HG02623 (cell line): Measurements from ENCODE around the gene SENP1.
"Not testable (repeated sequence)": the region's sequence is repeated elsewhere in the genome, so short reads cannot be mapped to it uniquely, and the experiment has no call there.

Source experiments
- ATAC-seq: cut with Tn5 transposase; IDR thresholded peaks from one replicate; pipeline ENCODE4 v1.9.1; 2021; ENCODE audit warnings: moderate library complexity; ENCODE audit not compliant: unreplicated experiment

SENP1 gene

DNA sequence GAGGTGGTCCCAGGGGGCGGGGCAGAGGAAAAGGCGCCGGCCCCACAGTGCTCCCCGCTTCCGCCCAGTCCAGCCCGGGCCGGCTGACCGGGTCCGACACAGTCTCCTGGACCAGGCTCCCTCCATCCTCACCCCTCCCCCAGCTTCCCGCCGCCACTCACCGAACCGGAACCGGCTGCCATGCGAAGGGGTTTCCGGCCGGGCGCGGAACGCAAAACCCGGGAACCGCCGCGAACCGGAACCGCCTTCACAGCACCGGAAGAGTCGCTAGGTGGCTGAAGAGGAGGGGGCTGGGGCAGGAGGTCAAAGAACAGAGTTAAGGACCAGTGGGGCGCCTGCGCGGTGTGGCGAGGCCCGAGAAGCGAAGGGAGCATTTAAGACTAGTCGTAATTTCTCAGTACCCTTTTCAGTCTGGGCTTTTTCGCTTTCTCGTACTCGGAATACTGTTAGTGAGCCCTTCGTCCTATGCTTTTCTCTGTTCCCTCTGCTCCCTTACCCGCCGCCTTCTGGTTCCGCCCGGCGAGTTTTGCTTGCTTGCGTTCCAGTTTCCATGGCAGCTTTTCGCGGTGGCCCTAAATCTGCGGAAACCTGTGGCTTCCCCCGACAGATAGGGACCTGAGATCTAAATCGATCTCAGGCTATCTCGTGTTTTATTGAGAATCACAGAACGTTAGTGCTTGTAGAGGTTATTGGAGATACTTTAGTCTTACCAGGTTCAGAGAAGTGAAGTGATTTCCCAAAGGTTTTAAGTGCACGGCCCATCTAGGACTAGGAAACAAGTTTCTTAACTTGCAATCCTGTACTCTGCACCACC, at the start of gene SENP1:
SENP1 (minus strand) TSS at position 213 of the 814 bp plus-strand sequence. CDS start 4,607 bp downstream, outside the sequence.
- peak; percentile 61 for ATAC-seq

DNA sequence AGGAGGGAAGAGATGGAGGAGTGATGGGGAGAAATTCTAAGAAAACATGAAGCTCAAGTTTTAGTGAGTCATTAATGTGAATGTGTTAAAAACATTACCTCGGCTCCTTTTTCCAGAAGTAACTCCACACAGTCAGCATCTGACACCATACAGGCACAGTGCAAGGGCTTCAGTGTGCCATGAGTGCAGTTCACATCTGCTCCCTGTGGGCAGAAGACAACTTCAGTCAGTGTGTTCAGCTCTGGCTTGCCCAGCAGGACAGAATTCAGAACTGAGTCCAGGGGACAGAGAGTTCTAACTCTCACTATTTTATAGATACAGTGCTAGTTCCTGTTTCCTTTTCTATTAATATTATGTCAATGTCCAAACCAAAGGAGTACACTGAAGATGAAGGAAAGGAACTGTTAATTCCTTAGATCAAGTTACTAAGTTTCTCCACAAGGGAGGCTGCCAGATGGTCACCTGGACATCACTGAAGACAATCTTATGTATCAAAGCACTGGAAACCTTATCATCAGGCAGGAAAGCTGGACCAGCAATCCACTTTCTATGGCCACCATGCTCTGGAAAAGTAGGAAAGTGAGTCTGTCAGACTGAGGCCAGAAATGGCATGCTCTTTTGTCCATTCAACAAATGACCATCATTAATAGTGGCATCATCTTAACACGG, 45.4 kb upstream of the SENP1 start:
- no peak for ATAC-seq

DNA sequence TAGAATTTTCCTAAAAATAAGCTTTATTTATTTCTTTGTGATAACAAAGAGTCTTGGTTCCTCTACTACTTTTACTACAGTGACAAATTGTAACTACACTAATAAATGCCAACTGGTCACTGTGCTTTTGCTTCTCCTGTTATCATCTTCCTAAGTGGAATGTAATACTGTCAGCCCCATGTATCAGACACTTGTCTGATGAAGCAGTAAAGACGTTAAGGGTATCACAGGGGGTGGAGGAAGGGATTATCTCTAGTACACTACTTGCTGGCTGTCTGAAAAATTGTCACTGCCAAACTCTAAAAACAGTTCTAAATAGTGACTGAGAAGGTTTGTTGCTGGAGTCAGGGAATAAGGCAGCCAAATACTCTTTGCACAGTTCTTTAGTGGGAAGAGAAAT, 40.1 kb upstream of the SENP1 start:
- no peak for ATAC-seq

DNA sequence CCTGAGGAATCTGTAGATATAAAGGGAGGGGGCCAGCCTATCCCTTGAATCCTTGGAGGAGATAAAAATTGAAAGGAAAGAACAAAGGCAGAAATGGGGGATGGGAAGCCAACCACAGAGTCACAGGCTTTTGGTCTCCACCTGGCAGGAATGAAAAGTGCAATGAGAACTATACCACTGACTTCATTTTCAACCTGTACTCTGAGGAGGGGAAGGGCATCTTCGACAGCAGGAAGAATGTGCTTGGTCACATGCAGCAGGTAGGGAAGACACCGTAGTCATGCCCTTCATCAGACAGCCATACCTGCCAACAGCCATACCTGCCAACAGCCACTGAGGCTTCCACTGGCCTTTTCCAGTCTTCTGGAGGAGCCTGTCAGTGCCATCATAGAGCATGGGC, 38.0 kb upstream of the SENP1 start:
- no peak for ATAC-seq

DNA sequence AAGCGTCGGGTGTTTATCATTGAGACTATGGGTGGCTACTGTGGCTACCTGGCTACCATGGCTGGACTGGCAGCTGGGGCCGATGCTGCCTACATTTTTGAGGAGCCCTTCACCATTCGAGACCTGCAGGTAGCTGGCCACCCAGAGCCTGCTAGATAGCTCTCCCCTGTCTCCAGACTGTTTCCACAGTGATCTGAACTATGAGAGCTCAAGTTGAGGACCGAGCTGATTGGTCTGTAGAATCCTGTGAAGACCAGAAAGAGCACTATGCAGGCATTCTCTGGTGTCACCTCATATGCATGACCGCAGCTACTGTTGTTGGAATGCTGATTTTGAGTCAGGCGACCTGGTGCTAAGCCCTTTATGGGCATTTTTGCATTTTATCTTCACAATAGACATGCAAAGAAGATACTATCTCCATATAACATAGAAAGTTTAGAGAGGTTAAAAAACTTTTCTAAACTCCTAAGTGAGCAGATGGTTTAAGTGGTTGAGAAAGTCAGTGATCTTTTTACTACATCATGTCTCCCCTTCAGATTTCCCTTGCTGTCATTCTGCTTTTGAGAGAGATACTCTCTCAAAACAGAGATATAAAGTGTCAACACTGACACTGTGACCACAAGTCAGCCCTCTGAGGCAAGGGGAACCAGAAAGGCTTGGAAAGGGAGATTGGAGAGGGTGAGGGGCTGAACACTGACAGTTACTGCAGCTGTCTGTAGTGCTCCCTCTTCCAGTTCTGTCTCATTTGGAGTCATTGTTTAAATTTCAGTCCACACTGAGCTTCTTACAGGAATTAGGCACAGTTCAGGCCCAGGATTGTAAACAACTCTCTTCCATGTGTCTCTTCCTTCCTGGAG, 37.2 kb upstream of the SENP1 start:
- no peak for ATAC-seq

DNA sequence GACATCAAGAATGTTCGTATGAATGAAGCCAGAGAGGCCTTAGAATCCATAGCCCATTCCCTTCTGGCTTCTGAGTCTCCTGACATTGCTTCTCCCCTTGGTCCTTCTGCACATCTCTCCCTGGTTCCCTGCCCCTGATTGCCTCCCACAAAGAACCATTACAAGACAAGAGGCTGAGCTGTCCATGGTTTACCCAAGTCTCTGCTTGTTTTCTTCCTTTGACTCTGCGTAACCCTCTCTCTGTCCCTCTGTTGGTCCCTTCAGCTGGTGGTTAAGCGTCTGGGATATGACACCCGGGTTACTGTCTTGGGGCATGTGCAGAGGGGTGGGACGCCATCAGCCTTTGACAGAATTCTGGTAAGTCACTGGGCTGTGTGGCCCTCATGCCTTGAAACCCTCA, 29.1 kb upstream of the SENP1 start:
- no peak for ATAC-seq

DNA sequence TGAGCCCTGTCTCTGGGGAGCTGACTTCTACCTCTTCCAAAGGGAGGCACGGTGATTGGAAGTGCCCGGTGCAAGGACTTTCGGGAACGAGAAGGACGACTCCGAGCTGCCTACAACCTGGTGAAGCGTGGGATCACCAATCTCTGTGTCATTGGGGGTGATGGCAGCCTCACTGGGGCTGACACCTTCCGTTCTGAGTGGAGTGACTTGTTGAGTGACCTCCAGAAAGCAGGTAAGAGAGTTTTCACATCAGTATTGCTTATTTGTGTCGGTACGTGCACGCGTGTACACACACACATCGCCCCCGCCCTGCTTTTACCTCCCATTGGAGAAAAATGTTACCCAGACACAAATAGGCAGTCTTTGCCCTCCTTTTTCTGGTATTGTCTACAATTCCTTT, 26.9 kb upstream of the SENP1 start:
- ATAC-seq, result no peak

DNA sequence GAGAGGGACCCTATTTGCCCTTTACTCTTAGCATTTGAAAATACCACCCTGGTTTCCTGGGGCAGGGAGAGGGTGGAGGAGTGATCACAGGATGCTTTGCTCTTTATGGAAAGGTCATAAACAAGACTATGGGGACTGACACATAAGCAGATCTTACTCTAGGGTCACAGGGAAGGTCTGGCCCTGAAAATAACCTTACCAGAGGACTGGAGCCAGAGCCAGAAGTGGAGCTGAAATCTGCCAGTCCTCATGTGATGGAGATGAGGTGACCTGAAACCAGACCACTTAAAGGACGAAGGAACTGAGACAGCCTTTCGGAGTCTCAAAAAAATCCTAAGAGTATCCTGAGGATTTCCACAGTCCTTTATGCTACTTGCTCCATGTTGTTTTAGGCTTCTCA, 25.6 kb upstream of the SENP1 start:
- ATAC-seq, result no peak

DNA sequence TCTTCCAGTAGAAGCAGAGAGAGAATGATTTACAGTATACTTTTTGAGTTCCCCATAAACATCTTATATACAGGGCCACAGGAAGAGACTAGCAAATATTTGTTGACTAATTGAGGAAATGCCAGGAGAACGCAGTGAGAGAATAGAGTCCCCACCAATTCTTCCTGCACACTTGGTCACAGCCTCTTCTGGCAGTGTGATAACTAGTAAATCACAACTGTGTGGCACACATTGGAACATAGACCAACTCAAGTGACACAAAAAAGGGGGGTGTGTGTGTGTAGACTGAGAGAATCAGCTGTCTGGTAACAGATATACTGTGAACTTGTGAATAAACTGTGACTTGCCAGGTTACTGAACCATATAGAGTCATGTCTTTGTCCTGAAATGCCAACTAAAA, 23.5 kb upstream of the SENP1 start:
- no peak for ATAC-seq

DNA sequence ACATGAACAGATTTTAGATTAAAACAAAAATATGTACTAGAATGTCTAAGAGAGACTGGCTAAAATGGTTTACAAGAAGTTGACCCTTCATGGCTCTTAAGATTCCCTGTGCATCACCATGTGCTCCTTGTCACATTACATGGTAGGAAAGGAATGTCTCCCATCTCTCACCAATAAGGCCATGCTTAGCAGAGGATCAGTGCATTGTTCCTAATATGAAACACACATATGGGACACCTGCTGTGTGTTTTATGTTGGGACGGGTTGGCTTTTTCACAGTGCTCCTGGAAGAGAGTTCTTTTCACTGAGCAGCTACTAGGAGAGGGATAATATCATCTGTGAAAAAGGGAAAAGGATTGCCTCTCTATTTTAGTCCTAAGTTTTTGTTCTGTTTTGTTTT, 22.9 kb upstream of the SENP1 start:
- ATAC-seq, result no peak

DNA sequence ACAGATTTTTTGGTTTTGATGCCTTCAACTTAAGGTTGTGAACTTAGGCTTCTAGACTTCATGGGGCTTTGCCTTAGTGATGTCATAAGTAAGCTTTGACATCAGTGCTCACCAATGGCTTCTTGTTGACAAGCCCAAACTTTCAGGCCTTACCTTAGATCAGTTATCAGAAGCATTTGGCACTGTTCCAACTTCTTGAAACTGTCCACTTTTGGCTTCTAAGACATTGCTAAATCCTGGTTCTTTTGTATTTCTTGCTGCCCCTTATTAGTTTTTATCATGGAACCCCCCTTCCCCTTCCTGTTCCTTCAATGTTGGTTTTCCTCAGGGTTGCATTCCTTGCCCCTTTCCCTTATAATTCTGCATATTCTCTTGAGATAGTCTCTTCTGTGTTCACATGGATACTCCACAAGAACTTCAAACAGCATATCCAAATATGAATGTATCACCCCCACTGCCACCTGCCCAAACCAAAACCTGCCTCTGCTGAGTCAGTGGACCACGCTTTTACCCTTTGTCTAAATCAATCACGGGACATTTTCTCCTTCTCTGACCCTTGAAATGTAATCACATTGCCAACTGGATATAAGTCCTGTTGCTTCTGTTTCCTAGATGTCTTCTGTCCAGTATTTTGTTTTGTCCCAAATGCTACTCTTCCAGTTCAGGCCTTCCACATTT, 21.2 kb upstream of the SENP1 start:
- ATAC-seq, result no peak

DNA sequence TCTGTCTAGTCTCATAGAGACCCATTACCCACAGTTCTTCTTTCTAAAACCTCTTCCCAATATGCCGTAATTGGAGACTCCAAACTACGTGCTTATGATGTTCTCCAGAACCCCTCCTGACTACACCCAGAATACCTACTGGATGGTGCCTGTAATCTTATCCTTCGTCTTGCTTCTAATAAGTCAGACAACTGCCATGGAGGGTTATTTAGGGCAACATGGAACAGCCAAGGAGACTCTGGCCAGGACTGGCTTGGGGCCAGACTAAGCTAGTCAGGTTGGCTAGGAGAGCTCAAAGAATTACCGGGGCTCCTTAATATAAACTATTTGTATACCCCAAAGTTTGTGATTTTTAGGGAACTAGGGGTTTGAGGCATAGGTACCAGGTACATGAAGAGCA, 20.1 kb upstream of the SENP1 start:
- no peak for ATAC-seq

DNA sequence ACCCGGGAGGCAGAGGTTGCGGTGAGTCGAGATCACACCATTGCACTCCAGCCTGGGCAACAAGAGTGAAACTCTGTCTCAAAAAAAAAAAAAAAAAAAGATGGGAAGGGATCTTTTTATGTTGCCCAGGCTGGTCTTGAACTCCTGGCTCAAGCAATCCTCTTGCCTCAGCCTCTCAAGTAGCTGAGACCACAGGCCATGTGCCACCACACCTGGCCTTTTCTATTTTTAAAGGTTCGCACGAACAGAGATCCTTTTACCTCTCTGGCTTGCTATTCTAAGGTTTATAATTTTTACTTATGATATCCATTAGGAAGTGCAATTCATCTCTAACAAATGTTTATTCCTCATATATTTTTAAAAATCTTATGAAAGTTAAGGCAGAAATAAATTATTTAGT, 19.7 kb upstream of the SENP1 start:
- ATAC-seq, result not testable (repeated sequence)

DNA sequence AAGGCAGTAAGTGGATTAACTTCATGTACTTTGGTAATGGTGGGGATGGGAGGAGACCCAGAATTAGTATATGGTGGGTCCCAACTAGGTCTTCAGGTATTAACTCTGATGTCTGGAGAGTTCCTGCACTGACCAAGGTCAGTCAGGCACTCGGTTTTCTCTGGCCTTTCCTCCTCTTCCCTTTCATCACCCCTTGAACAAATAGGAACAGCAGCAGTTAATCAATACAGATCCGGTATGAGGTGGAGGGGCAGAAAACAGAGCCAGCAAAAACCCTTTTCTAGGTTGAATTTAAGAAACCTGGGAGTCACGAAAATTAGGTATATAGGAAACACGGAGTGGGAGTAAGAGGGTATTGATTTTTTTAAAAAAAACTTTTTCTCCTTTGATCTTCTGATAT, 17.3 kb upstream of the SENP1 start:
- ATAC-seq, result no peak

DNA sequence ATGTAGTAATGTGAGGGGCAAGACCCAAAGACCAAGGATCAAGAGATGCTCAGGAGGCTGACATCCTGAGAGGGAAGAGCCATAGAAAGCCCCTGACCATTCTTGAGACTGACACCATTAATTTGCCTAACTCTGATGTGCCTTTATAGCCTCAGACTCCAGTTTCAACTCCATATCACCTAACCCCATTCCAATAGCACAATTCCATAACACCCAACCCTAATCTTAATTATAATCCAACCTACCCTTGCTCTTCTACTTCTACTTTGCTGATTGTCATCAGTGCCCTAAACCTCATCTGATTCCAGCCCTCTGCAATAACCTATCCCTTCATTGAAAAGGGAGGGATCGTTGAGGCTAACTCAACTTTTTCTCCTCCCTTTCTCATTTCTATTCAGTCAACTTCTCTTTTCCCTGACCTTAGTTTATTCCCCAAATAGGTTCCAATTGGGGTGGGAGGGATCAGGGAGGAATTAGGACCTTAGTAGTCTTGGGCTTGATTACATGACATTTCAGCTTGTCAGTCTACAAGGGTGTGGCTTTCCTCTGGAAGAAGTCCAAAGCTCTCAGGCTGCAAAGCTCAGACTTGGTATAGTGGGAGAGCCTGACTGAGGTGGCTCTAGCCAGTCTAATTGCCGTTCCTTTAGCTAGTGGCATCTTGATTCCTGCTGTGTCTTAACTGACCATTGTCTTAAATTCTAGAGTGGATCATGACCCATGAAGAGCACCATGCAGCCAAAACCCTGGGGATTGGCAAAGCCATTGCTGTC, 16.4 kb upstream of the SENP1 start:
- ATAC-seq, result no peak

DNA sequence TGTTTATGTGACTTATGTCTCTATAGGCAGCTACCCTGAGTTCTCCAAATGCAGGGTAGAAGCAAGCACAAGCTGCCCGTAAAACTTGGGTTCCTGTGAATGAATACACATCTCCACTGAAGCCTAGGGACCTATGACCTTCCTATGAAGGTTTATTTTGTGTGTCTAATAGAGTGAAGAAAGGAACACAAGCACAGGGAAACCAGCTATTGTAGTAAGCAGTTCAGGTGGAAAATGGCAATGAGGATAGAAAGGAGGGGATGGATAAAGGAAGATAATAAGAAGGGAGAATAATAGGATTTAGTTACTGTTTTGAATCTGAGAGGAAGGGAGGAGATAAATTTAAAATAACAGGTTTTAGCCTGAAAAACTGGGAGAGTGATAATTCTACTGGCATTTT, 15.6 kb upstream of the SENP1 start:
- no peak for ATAC-seq

DNA sequence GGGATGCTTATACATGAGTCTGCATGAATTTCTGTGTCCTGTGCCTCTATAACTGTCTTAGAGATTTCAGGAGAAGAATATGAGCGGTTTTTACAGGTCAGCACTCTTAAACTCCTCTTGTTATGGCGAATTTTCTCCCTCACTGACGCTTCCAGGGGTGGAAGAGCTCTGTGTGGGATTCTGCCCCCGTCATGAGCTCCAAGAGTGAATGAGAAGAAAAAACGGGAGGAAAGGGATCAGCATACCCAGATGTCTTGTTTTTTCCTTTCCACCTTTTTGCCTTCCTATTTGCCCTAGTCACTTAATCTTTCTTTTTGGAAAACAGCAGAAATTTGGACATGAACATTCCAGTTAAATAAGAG, 13.9 kb upstream of the SENP1 start:
- ATAC-seq, result no peak

DNA sequence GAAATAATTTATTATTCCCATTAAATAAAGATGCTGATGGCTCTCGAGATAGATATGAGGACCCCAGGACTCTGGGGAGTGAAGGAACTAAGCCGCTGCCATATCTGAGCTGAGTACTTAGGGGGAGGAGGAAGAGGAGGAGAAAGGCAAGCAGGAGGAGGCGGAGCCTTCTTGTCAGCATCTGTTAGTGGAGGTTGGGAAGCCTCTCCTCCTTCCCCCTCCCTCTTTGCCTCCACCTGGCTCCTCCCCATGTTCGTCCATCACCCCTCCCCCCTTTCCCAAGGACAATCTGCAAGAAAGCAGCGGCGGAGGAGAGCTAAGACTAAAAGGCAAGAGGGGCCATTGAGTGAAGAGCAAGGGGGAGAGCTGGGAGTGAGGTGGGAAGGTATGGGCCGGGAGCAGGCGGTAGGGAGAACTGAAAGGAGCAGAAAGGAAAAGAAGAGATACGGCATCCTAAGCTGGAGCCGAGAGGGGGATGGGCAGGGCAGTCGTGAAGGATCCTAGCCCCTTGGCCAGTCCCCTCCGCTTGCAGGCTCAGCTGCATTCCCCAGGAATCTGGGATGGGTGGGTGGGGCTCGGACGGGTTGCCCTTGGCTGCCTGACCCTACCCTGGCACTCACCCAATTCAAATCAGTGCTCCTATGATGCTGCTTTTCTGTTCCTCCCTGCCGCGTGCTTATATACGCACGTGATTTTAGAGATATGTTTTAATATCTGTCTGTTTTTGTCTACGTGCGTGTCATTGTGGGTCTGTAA, 13.4 kb upstream of the SENP1 start, which contains the start of gene PFKM:
PFKM (plus strand) TSS at position 287 of the 756 bp plus-strand sequence. CDS start 3,411 bp downstream, outside the sequence.
- peak; percentile 99 for ATAC-seq

DNA sequence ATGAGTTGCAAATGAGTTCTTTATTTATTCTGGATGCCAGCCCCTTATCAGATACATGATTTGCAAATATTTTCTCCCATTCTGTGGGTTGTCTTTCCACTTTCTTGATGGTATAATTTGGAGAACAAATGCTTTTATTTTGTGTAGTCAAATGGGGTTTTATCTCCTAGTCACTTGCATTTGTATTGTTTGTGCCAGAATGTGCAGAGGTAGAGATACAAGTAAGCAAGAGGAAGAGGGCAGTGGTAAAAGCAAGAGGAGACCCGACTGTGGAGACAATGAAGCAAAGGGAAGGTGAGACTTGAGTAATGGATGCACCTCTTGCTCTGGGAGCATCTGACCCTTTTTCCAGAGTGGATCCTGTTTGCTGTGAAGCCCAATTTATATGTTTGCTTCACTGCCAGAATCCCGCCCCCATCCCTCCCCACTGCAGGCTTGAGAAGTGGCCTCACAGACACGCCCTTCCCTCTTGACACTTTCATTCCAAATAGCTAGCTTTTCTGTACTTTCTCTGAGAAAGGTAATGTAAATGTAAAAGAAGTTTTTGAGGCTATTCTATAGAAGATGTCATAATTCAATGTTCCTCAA, 12.5 kb upstream of the SENP1 start:
- ATAC-seq, result no peak
